GM13977 (cell line): ENCODE results near the gene BLID.

Source experiments
- DNase-seq: peaks from one replicate; pipeline ENCODE4 v3.0.0; 2012; ENCODE audit warnings: low spot score
- in situ Hi-C: fragments of 300-500 bp; cut with MboI; formaldehyde crosslinking; loops from one replicate; pipeline ENCODE4 v1.12.0; 2022; ENCODE audit warnings: low sequenced_read_pairs, low pct_unique_long_range_greater_than_20kb, mixed read lengths, inconsistent platforms; ENCODE audit not compliant: unreplicated experiment
- TF ChIP-seq, protein P1 (sequence below): IDR thresholded peaks from 2 replicates; pipeline ENCODE4 v1.5.1; 2012; ENCODE audit warnings: mild to moderate bottlenecking, control low read depth; ENCODE audit not compliant: insufficient read depth; ENCODE audit errors: extremely low read depth, missing control alignments

Gene BLID

DNA sequence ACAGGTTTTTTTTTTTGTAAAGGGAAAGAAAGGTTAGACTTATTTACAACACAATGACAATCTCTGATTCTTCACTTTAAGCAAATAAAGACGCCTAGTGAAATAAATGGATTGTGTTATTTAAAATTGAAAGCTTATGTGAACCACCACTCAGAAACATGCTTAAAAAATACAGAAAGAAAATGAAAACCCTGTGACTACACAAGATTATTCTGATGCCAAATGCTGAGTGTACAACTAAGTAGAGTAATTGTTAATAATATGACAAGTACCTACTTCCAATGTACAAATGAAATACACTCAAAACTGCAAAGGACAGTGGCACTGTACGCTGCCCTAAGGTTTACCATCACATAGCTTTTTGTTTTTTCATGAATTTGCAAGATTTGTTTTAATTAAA is 1.0 kb downstream of the BLID start:
- TF ChIP-seq, protein P1, sequence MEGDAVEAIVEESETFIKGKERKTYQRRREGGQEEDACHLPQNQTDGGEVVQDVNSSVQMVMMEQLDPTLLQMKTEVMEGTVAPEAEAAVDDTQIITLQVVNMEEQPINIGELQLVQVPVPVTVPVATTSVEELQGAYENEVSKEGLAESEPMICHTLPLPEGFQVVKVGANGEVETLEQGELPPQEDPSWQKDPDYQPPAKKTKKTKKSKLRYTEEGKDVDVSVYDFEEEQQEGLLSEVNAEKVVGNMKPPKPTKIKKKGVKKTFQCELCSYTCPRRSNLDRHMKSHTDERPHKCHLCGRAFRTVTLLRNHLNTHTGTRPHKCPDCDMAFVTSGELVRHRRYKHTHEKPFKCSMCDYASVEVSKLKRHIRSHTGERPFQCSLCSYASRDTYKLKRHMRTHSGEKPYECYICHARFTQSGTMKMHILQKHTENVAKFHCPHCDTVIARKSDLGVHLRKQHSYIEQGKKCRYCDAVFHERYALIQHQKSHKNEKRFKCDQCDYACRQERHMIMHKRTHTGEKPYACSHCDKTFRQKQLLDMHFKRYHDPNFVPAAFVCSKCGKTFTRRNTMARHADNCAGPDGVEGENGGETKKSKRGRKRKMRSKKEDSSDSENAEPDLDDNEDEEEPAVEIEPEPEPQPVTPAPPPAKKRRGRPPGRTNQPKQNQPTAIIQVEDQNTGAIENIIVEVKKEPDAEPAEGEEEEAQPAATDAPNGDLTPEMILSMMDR: no peak
- in situ Hi-C loops: no loop called here
- DNase-seq: no peak

GRCh38 chr11:122113836-122114825 is 1.9 kb downstream of the BLID start:
- in situ Hi-C loops: no loop called here
- TF ChIP-seq, protein P1: no peak
- no peak for DNase-seq

DNA sequence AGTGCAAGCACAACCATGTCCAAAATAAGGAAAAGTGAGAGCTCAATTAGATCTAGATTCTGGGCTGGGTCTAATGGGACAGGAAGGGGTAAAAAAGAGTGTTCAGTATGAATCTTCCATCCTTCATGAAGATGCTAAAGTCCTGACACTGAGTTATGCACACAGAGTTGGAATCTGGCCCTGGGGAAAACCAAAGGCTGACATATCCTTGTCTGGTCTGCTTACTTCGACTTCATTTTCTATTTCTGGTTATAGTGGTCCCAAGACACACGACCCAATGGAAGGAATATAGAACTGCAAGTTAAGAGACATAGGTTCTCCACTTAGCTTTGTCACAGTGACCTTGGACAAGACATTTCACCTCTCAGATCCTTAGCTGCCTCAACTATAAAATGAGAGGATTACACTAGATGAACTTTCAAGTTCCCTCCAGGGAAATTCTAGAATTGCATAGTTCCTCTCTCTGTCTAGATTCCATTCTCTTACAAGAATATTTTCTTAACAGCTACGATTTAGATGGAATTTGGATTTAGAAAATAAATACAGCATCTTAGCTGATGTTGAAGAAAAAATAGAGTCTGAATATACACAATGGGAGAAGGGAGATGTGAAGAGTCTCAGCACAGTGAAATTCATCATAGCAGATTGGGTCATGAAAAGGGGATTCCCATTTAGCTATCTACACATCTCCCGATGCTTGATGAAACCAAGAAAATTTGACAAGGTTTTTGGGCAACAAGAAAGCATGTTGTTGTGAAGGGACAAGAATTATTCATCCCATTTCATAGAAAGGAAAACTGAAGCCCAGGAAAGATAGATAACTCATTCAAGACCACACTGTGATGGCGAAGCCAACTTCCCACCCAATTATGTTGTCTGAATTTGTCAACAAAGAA is 3.3 kb downstream of the BLID start:
- in situ Hi-C loops: no loop called here
- no peak for DNase-seq
- TF ChIP-seq, protein P1: no peak

DNA sequence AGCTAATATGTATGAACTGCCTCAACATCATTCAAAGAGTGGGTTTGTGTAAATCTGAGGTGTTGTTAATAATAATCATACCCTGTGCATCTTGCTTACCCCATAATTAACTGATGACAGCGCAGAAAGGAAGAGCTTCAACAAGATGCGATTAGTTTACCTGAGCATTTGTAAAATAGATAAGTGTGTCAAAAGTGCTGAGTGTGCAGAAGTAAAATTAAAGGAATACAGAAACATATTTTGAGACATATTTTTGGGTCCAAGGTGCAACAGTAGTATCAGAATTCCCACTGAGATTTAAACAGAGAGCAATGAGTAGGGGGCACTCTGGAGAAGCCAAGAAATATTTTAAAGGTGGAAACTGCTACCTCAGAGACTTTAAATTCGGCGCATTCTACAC is 6.1 kb downstream of the BLID start:
- TF ChIP-seq, protein P1: no peak
- in situ Hi-C loops: no loop called here
- no peak for DNase-seq

DNA sequence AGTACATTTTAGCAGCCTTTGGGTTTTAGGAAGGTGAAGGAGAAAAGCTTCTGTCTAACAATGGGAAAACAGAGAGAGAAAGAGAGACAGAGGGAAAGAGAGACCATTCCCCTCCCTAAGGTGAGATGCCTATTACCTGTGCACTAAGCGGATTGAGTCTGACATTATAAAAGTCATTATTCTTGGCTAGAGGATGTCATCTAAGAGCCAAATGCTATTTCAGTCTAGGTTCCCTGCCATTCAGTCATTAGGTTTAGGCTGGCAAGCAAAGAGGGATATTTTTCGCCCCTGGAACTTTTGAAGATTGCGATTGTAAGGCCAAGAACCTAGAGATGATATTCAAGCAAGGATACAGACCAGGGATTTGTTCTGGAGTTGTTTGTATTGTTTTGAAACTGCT is 7.2 kb downstream of the BLID start:
- in situ Hi-C loops: no loop called here
- no peak for DNase-seq
- TF ChIP-seq, protein P1: no peak

DNA sequence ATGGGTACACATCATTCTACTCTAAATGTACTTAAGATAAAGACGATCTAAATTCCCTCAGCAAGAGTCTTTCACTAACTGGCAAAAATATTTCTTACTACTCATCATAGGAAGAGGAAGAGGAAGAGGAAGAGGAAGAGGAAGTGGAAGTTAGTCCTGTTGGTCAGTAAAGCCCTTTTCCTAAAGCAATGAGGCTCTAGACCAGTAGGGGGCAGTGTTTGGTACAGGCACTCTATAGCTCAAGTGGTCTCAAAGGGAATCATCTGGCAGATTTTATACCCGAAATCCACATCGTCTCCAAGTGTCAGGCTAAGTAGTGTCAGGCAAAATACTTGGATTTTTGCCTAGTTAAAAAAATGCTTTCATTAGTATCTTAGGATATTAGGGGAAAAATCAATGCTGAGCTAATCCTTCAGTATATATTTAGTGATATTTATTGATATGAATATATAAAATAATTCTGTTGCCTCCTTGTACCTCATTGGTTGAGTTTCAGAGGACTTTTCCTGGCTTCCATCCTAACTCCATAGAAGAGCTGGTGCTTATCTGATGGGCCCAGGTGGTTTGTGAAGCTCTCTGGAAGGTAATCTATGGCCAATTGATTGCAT is 7.7 kb downstream of the BLID start:
- in situ Hi-C loops: no loop called here
- TF ChIP-seq, protein P1: peak; percentile 52
- peak; percentile 13 for DNase-seq
